IMR-90 (cell line): ENCODE results near the gene PTPRG. TPM values are rescaled to one million over a fixed set of nuclear protein-coding genes. Genes with fewer than 3 reads are reported as not detected.

Source experiments
- ATAC-seq: fragments of 200-7000 bp; cut with Tn5 transposase; 2 replicates; pipeline ENCODE4 v1.9.1; 2020; ENCODE audit warnings: low read depth, mild to moderate bottlenecking, moderate library complexity
- BruUV-seq: library from RNA; stranded (reverse); fragments of 400-500 nt; replicated peaks from 2 replicates; lab custom pipeline; 2021; lab: Mats Ljungman, UMichigan
- CTCF ChIA-PET: fragments of 300-600 bp; formaldehyde crosslinking; extraction: SDS; loops from one replicate; lab custom pipeline; 2021; ENCODE audit warnings: antibody characterized with exemption; lab: Yijun Ruan, JAX
- POLR2A ChIA-PET: fragments of 300-600 bp; sonication (Branson Sonifier 250); formaldehyde crosslinking; loops from one replicate; lab custom pipeline; 2022; ENCODE audit warnings: antibody characterized with exemption; ENCODE audit not compliant: unreplicated experiment; lab: Charles Lee
- DNase-seq: peaks from one replicate; pipeline ENCODE4 v3.0.0; 2013
- H2AFZ ChIP-seq: replicated peaks from 2 replicates; pipeline ENCODE3; 2013; ENCODE audit warnings: low read length, mild to moderate bottlenecking; ENCODE audit not compliant: poor library complexity
- H2AK5ac ChIP-seq: 2 replicates; pipeline ENCODE4 v1.6.1; 2013; ENCODE audit warnings: low read depth, low read length, inconsistent platforms
- H2AK9ac ChIP-seq: replicated peaks from 2 replicates; pipeline ENCODE3; 2013; ENCODE audit warnings: mild to moderate bottlenecking, low read depth, low read length, moderate library complexity; ENCODE audit not compliant: poor library complexity
- H2BK120ac ChIP-seq: 2 replicates; pipeline ENCODE4 v1.6.1; 2013; ENCODE audit warnings: low read depth, low read length, inconsistent platforms
- H2BK15ac ChIP-seq: 3 replicates; pipeline ENCODE4 v1.6.1; 2013; ENCODE audit warnings: low read depth, low read length, inconsistent platforms
- H2BK20ac ChIP-seq: 2 replicates; pipeline ENCODE4 v1.6.1; 2013; ENCODE audit warnings: low read depth, mild to moderate bottlenecking, inconsistent platforms, low read length, moderate library complexity
- H2BK5ac ChIP-seq: 2 replicates; pipeline ENCODE4 v1.6.1; 2013; ENCODE audit warnings: mild to moderate bottlenecking, low read depth, low read length, inconsistent platforms; ENCODE audit not compliant: poor library complexity, severe bottlenecking
- H3K14ac ChIP-seq: replicated peaks from 2 replicates; pipeline ENCODE4 v1.6.1; 2013; ENCODE audit warnings: low read depth, low read length, inconsistent platforms
- H3K18ac ChIP-seq: 2 replicates; pipeline ENCODE4 v1.6.1; 2013; ENCODE audit warnings: low read depth, low read length, control low read depth
- H3K23ac ChIP-seq: 2 replicates; pipeline ENCODE4 v1.6.1; 2013; ENCODE audit warnings: low read depth, low read length, inconsistent platforms
- H3K27ac ChIP-seq: 2 replicates; pipeline ENCODE4 v1.5.1; 2013; ENCODE audit warnings: mild to moderate bottlenecking, control low read depth, low read length; ENCODE audit not compliant: insufficient read depth
- H3K27me3 ChIP-seq: 2 replicates; pipeline ENCODE4 v1.6.1; 2013; ENCODE audit warnings: low read length; ENCODE audit not compliant: control insufficient read depth, insufficient read depth
- H3K36me3 ChIP-seq: 2 replicates; pipeline ENCODE4 v1.6.1; 2013; ENCODE audit warnings: low read length, mixed read lengths; ENCODE audit not compliant: control insufficient read depth, insufficient read depth
- H3K4ac ChIP-seq: 2 replicates; pipeline ENCODE4 v1.6.1; 2013; ENCODE audit warnings: low read depth, low read length, inconsistent platforms
- H3K4me1 ChIP-seq: 2 replicates; pipeline ENCODE4 v1.6.1; 2013; ENCODE audit warnings: low read length, mixed read lengths; ENCODE audit not compliant: control insufficient read depth, insufficient read depth
- H3K4me2 ChIP-seq: 2 replicates; pipeline ENCODE4 v1.6.1; 2013; ENCODE audit warnings: low read depth, mild to moderate bottlenecking, control low read depth, low read length, moderate library complexity
- H3K4me3 ChIP-seq: 2 replicates; pipeline ENCODE4 v1.5.1; 2013; ENCODE audit warnings: low read depth, mild to moderate bottlenecking, control low read depth, low read length, moderate library complexity; ENCODE audit not compliant: insufficient read depth
- H3K56ac ChIP-seq: 2 replicates; pipeline ENCODE4 v1.6.1; 2013; ENCODE audit warnings: low read length, inconsistent platforms; ENCODE audit not compliant: insufficient read depth; ENCODE audit errors: extremely low read depth
- H3K79me1 ChIP-seq, 2 experiments: 2 replicates each; pipeline ENCODE4 v1.6.1; 2013; ENCODE audit warnings: low read length in 2 of 2, inconsistent platforms in 1 of 2, low read depth in 1 of 2
- H3K9ac ChIP-seq: 2 replicates; pipeline ENCODE4 v1.6.1; 2013; ENCODE audit warnings: low read depth, low read length, control low read depth
- H3K9me1 ChIP-seq: 2 replicates; pipeline ENCODE4 v1.6.1; 2013; ENCODE audit warnings: low read length, inconsistent platforms; ENCODE audit not compliant: insufficient read depth
- H3K9me3 ChIP-seq: 2 replicates; pipeline ENCODE4 v1.6.1; 2013; ENCODE audit warnings: low read length; ENCODE audit not compliant: control insufficient read depth, insufficient read depth
- H4K20me1 ChIP-seq: 2 replicates; pipeline ENCODE4 v1.6.1; 2013; ENCODE audit warnings: low read length, inconsistent platforms; ENCODE audit not compliant: insufficient read depth
- H4K5ac ChIP-seq: 2 replicates; pipeline ENCODE4 v1.6.1; 2013; ENCODE audit warnings: mild to moderate bottlenecking, low read depth, low read length, control low read depth
- H4K8ac ChIP-seq, 2 experiments: 2 replicates each; pipeline ENCODE4 v1.6.1; 2013; ENCODE audit warnings: low read depth in 2 of 2, low read length in 2 of 2, control low read depth in 1 of 2, inconsistent platforms in 1 of 2
- H4K91ac ChIP-seq: 2 replicates; pipeline ENCODE4 v1.6.1; 2013; ENCODE audit warnings: low read depth, low read length, inconsistent platforms; ENCODE audit not compliant: insufficient read depth
- BHLHE40 ChIP-seq: fragments of 150-350 bp; IDR thresholded peaks from 2 replicates; pipeline ENCODE4 v1.6.1; 2016; ENCODE audit warnings: mild to moderate bottlenecking, low read depth, low read length
- CHD1 ChIP-seq: IDR thresholded peaks from 2 replicates; pipeline ENCODE4 v1.6.1; 2012; ENCODE audit warnings: low read depth, low read length, improper control_type of control experiment
- FOS ChIP-seq: fragments of 150-350 bp; IDR thresholded peaks from 2 replicates; pipeline ENCODE4 v1.6.1; 2016; ENCODE audit warnings: low read depth, low read length
- MAFK ChIP-seq: IDR thresholded peaks from 2 replicates; pipeline ENCODE4 v1.6.1; 2012; ENCODE audit warnings: low read depth, low read length, improper control_type of control experiment
- MAZ ChIP-seq: IDR thresholded peaks from 2 replicates; pipeline ENCODE4 v1.6.1; 2012; ENCODE audit warnings: low read depth, mild to moderate bottlenecking, low read length, improper control_type of control experiment, moderate library complexity, borderline replicate concordance
- NFE2L2 ChIP-seq: fragments of 150-350 bp; IDR thresholded peaks from 2 replicates; pipeline ENCODE4 v1.6.1; 2016; ENCODE audit warnings: low read depth, mild to moderate bottlenecking, low read length
- RCOR1 ChIP-seq: IDR thresholded peaks from 2 replicates; pipeline ENCODE4 v1.6.1; 2012; ENCODE audit warnings: mild to moderate bottlenecking, low read length, improper control_type of control experiment; ENCODE audit not compliant: insufficient replicate concordance
- SMC3 ChIP-seq: fragments of 150-350 bp; IDR thresholded peaks from 2 replicates; pipeline ENCODE4 v1.6.1; 2016; ENCODE audit warnings: low read depth, mild to moderate bottlenecking, antibody characterized with exemption, low read length, moderate library complexity
- USF2 ChIP-seq: fragments of 150-350 bp; IDR thresholded peaks from 2 replicates; pipeline ENCODE4 v1.6.1; 2017; ENCODE audit warnings: mild to moderate bottlenecking, antibody characterized with exemption, low read length, low read depth
- WGBS, 2 experiments: methylation state at CpG; one replicate each; pipeline versions ENCODE4 v1.1.5 to v1.1.7; 2013; ENCODE audit warnings: missing lambda C conversion rate in 2 of 2; ENCODE audit not compliant: insufficient read length in 1 of 2; ENCODE audit errors: extremely low coverage in 2 of 2; 5-methylcytosine and 5-hydroxymethylcytosine counted together
- dilution Hi-C: fragments of 300-500 bp; cut with HindIII; formaldehyde crosslinking; loops from one replicate; pipeline ENCODE4 v1.14.3; 2018; ENCODE audit warnings: low sequenced_read_pairs; ENCODE audit not compliant: unreplicated experiment
- in situ Hi-C: fragments of 300-500 bp; cut with MboI; formaldehyde crosslinking; loops from 3 replicates; pipeline ENCODE4 v1.14.3; 2019; ENCODE audit warnings: low sequenced_read_pairs, inconsistent platforms, mixed read lengths
- intact Hi-C: fragments of 100-400 bp; cut with micrococcal nuclease; formaldehyde crosslinking; loops from 2 replicates; pipeline ENCODE4 v1.10.0; 2022
- polyA plus RNA-seq, 3 experiments: library from polyadenylated mRNA; depleted of rRNA; stranded (reverse); fragments of >200 nt; gene quantifications; 2 replicates each; pipeline ENCODE4 v1.2.3, GENCODE V29; 2012; ENCODE audit warnings: low replicate concordance in 1 of 3
- total RNA-seq: library from RNA; depleted of rRNA; stranded (reverse); fragments of >200 nt; gene quantifications from 2 replicates; pipeline ENCODE4 v1.2.3, GENCODE V29; 2012
- TF ChIP-seq, protein P1 (sequence below): conservative IDR thresholded peaks from 2 replicates; pipeline ENCODE4 v1.5.1; 2012; ENCODE audit warnings: mild to moderate bottlenecking, low read depth, low read length, improper control_type of control experiment

PTPRG gene
- total and polyA plus RNA-seq, 2 of the 4 experiments (the other 2 are of a cell fraction) = 7.7 to 31.0 TPM

DNA sequence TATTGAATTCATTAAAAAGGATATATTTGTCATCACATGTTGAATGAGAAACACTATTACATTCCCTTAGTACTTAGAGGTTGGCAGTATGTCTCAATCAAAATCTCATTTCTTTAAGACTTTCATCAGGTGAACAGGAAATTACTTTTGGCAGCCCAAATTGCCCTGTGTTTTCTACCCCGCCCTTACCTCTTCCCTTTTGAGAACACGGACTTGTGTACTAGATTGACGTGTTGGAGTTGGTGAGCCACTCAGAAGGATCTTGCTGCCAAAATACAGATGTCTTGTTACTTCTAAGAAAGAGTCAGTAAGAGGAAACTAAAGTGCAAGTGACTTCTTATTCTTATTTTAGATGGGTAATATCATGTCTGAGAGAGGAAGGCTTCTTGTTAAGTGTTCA, 425.1 kb downstream of the PTPRG start:
- Histone ChIP-seq H3K9me1 (peaks cover 4% of the 10 kb centered on the region; the same call in 1 of the 2 replicates), H3K4me1 (peaks cover 5% of the 10 kb centered on the region), H2AK5ac (no peak overlapping the region), H2BK20ac (no peak overlapping the region), H3K56ac (no peak overlapping the region), H2AFZ (no peak overlapping the region), H3K27ac (no peak overlapping the region), H4K91ac (no peak overlapping the region), H4K8ac (no peak overlapping the region), H2BK5ac (no peak overlapping the region), H3K4me2 (no peak overlapping the region), H3K36me3 (peaks cover 4% of the 10 kb centered on the region; the same call in 1 of the 2 replicates), H2AK9ac (no peak overlapping the region), H3K9ac (no peak overlapping the region), H4K5ac (no peak overlapping the region), H3K23ac (no peak overlapping the region), H3K27me3 (no peaks in the 10 kb centered on the region), H2BK120ac (no peak overlapping the region), H3K18ac (no peak overlapping the region), H4K20me1 (no peaks in the 10 kb centered on the region), H3K4ac (no peak overlapping the region), H3K14ac (no peak overlapping the region), H3K9me3 (no peaks in the 10 kb centered on the region), H2BK15ac (no peak overlapping the region), H3K4me3 (no peak overlapping the region), H3K79me1 (peaks cover 6 to 14% of the 10 kb centered on the region in 2 experiments; a peak in 3 of 4 replicates)
- ATAC-seq = no peak
- CTCF ChIA-PET = no interaction called here
- dilution Hi-C loops (no loop called here), intact Hi-C loops (no loop called here), in situ Hi-C loops (no loop called here)
- DNase-seq = no peak
- BruUV-seq = no TSS peak
- no peak for TF ChIP-seq FOS
- TF ChIP-seq NFE2L2 = no peak
- TF ChIP-seq RCOR1 = no peak
- TF ChIP-seq CHD1 = no peak
- TF ChIP-seq USF2 = no peak
- no peak for TF ChIP-seq BHLHE40
- TF ChIP-seq MAZ = no peak
- TF ChIP-seq, protein P1, sequence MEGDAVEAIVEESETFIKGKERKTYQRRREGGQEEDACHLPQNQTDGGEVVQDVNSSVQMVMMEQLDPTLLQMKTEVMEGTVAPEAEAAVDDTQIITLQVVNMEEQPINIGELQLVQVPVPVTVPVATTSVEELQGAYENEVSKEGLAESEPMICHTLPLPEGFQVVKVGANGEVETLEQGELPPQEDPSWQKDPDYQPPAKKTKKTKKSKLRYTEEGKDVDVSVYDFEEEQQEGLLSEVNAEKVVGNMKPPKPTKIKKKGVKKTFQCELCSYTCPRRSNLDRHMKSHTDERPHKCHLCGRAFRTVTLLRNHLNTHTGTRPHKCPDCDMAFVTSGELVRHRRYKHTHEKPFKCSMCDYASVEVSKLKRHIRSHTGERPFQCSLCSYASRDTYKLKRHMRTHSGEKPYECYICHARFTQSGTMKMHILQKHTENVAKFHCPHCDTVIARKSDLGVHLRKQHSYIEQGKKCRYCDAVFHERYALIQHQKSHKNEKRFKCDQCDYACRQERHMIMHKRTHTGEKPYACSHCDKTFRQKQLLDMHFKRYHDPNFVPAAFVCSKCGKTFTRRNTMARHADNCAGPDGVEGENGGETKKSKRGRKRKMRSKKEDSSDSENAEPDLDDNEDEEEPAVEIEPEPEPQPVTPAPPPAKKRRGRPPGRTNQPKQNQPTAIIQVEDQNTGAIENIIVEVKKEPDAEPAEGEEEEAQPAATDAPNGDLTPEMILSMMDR = no peak
- no peak for TF ChIP-seq SMC3
- TF ChIP-seq MAFK = no peak
- POLR2A ChIA-PET = no interaction called here
- WGBS, 2 experiments = no CpG with 5 or more reads among the region's 3 CpGs
